GM21390 (cell line): Measurements from ENCODE around the gene LUZP1.

ENCODE experiments used
- ATAC-seq: cut with Tn5 transposase; IDR thresholded peaks from one replicate; pipeline ENCODE4 v1.9.1; 2021; ENCODE audit not compliant: unreplicated experiment

The LUZP1 gene

GRCh38 chr1:23088027-23088426, 80.6 kb downstream of the LUZP1 start:
- no peak for ATAC-seq

GRCh38 chr1:23085696-23086095, 83.0 kb downstream of the LUZP1 start:
- ATAC-seq = no peak

GRCh38 chr1:23084880-23085279, 83.8 kb downstream of the LUZP1 start:
- ATAC-seq = no peak

- ATAC-seq = no peak
These were observed 84.8 kb downstream of the LUZP1 start for GRCh38 chr1:23083714-23084480.

- ATAC-seq = no peak
These were observed 87.3 kb downstream of the LUZP1 start for GRCh38 chr1:23081376-23081775.

DNA sequence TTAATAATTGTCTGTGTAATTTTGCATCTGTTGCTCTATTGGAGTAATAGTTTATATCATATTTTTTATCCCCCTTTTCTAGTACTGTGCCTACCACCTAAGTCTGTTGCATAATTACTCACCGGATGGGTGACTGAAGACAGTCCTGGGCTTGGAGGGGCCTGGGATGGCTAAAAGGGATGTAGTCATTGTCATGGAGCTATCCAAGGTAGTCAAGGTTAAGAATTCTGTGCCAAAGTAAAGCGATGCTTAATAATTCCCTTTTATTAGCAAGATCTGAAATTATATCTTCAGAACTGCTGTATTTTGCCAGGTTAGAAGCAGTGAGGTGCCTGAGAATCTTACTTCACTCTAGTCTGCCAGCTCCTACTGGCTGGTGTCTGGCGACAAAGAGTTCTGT, 87.8 kb downstream of the LUZP1 start:
- ATAC-seq = no peak

- ATAC-seq = no peak
These were observed 89.6 kb downstream of the LUZP1 start for GRCh38 chr1:23079025-23079424.

- no peak for ATAC-seq
These were observed 94.6 kb downstream of the LUZP1 start for GRCh38 chr1:23074012-23074411.

DNA sequence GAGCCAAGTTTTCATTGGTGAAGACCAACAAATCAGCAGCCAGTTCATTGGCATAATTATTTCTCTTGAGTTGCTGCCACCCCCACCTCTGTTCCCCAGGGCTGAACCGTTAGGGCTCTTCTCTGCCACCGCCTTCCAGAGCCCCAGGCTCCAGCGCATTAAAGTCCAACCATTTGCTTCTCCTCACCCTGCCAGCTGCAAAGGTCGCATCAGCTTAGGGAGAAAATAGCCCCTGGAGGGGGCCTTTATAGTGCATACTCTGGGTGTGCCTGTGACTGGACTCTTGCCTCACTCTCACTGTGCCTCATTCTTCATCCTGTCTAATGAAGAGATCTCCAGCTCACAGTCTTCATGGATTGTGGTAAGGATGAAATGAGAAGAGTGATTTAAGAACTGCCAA, 99.0 kb downstream of the LUZP1 start:
- ATAC-seq = no peak

- no peak for ATAC-seq
These were observed 99.5 kb downstream of the LUZP1 start for GRCh38 chr1:23069149-23069548.

GRCh38 chr1:23066075-23066474, 102.6 kb downstream of the LUZP1 start:
- ATAC-seq = no peak

GRCh38 chr1:23065385-23065784, 103.3 kb downstream of the LUZP1 start:
- ATAC-seq = no peak

- no peak for ATAC-seq
These were observed 106.4 kb downstream of the LUZP1 start for GRCh38 chr1:23062271-23062670.

GRCh38 chr1:23057301-23057700, 111.4 kb downstream of the LUZP1 start:
- no peak for ATAC-seq

DNA sequence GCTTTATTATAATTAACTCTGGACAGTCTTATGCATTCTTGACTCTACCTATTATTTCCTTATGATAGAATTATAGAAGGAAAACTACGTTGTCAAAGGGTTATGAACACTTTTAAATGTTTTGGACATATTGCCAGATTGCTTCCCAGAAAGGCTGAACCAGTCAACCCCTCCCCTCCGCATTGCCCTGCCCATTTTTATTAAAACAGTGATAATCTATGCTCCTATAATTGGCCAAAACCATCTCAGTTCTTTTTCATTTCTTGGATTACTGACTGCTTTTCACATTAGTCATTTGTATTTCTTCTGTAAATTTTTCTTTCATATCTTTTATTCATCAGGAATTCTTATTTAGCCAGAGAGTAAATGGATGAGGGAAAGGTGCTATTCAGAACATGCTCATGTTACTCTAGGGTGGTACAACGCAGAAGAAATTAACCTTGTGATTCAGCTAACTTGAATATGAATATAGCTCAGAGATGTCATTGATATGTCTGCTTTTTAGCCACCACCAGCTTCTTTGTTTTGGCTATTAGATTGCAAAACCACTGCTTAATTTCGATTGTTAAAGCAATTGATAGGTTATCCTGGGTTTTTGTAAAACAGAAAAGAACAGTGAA, 117.3 kb downstream of the LUZP1 start:
- ATAC-seq = no peak

GRCh38 chr1:23050201-23050600, 118.5 kb downstream of the LUZP1 start:
- ATAC-seq = no peak

GRCh38 chr1:23044035-23044434, 124.6 kb downstream of the LUZP1 start:
- no peak for ATAC-seq

DNA sequence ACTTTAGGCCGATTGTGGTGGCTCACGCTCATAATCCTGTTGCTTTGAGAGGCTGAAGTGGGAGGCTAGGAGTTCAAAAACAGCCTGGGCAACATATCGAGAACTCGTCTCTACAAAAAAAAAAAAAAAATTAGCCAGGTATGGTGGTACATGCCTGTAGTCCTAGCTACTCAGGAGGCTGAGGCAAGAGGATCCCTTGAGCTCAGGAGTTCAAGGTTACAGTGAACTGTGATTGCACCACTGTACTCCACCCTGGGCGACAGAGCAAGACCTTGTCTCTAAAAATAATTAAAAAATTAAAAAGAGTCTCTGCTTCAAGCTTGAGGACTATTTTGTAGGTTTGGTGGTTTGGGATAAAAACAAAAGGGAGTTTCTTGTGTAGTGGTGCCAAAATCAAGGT, 128.1 kb downstream of the LUZP1 start:
- ATAC-seq = no peak

DNA sequence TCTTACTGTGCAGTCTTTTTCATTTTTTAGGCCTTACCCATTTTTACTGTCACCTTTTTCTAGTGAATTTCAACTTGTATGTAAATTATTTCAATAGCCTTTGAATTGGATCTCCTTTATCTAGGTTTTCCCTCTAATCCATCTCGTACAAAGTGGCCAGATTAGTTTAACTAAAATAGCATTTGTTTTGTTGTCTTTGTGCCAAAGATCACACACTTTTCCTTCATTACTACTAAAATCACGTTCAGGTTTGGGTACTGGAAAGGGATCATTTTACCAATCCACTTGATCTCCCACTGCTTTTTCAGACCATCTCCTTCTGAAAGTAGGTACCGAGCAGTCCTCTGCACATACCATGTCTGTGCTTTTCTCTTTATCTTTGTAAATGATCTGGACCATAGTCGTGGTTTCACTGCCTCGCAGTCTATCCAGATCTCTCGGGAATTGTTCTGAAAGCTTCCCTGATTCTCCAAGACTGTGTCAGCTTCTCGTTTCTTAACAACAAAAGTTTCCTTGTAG, 129.3 kb downstream of the LUZP1 start:
- ATAC-seq = no peak

DNA sequence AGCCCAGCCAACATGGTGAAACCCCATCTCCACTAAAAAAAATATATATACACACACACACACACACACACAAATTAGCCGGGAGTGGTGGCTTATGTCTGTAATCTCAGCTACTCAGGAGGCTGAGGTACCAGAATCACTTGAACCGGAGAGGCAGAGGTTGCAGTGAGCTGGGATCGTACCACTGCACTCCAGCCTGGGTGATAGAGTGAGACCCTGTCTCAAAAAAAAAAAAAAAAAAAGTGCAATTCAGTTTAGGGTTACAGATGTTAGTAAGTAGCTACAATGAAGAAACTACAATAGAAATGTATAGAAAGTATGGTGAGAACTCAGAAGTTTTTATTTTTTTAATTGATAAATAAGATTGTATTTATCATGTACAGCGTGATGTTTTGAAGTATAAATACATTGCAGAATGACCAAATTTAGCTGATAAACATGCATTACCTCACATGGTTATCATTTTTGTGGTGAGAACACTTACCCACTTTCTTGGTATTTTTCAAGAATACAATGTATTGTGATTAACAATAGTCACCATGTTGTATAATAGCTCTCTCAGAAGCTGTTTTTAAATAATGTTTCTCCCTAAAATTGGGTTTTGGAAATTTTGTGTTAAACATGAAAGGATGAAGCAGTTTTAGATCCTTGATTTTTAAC, 131.4 kb downstream of the LUZP1 start:
- no peak for ATAC-seq

DNA sequence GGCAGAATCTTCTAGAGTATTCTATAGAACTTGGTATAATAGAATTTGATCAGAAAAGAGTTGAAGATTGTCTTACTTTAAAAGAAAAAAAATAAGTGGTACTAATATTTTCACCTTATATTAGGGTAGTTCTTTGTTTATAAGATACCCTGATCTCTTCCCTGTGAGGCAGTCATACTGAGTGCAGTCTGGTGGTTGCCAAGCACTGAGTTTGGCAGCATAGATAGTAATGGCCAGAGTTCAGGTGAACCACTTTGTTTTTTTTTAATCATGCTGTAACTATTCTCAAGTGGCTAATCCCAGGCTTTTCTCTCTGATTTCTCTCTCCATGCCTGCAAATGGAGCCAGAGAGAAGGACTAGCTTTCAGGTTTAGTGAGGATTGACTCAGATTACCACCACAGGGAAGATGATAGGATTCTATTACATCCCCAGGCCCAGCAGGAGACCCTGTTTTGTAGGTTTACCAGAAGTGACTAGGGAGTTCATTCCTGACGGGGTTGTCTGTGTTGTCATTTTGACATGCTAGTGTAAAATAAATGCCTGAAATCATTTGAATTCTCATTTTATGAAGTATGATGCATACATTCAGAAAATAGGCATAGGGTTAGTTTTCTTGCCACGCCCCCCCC, 132.7 kb downstream of the LUZP1 start:
- no peak for ATAC-seq
